ENCODE data around the gene NRCAM.

DNA sequence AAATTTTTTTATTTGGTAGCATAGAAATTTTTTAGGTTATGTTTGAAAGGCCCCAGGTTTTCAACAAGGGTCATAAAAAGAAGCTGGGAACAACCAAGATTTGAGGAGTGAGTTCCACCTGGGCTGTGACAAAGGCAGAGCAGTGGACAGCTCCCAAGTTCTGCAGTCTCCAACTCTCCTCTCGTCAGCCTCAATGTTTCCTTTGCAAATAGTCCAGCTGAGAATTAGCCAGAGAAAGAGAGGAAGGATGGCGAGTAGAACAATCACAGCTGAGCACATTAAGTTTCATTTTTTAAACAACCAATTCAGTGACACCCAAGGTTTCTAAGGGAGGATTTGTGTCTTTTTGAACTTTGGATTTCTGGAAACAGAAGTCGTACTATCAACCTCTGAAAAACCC lies 143.2 kb downstream of the NRCAM start:
- TF ChIP-seq OSR1 (CRISPR knock-in tag; IDR thresholded peaks at IDR 0.05), result no peak
- TF ChIP-seq ZFP30 (CRISPR knock-in tag; IDR thresholded peaks at IDR 0.05), result no peak
- TF ChIP-seq ISL1 (CRISPR knock-in tag; IDR thresholded peaks at IDR 0.05), result no peak
- no peak for TF ChIP-seq ZNF70 (CRISPR knock-in tag; IDR thresholded peaks at IDR 0.05)
- TF ChIP-seq TCF4 (CRISPR knock-in tag; IDR thresholded peaks at IDR 0.05; ENCODE audit: borderline replicate concordance), result no peak
- no peak for TF ChIP-seq RARB (CRISPR knock-in tag; IDR thresholded peaks at IDR 0.05)
- no peak for TF ChIP-seq ESRRG (CRISPR knock-in tag; IDR thresholded peaks at IDR 0.05)
- no peak for TF ChIP-seq CSDC2 (CRISPR knock-in tag; IDR thresholded peaks at IDR 0.05)
- no peak for TF ChIP-seq PPARA (CRISPR knock-in tag; IDR thresholded peaks at IDR 0.05; ENCODE audit: borderline replicate concordance)
- TF ChIP-seq, protein P1, sequence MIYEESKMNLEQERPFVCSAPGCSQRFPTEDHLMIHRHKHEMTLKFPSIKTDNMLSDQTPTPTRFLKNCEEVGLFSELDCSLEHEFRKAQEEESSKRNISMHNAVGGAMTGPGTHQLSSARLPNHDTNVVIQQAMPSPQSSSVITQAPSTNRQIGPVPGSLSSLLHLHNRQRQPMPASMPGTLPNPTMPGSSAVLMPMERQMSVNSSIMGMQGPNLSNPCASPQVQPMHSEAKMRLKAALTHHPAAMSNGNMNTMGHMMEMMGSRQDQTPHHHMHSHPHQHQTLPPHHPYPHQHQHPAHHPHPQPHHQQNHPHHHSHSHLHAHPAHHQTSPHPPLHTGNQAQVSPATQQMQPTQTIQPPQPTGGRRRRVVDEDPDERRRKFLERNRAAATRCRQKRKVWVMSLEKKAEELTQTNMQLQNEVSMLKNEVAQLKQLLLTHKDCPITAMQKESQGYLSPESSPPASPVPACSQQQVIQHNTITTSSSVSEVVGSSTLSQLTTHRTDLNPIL (CRISPR knock-in tag; IDR thresholded peaks at IDR 0.05; ENCODE audit: low read depth), result no peak
- TF ChIP-seq, protein P2, sequence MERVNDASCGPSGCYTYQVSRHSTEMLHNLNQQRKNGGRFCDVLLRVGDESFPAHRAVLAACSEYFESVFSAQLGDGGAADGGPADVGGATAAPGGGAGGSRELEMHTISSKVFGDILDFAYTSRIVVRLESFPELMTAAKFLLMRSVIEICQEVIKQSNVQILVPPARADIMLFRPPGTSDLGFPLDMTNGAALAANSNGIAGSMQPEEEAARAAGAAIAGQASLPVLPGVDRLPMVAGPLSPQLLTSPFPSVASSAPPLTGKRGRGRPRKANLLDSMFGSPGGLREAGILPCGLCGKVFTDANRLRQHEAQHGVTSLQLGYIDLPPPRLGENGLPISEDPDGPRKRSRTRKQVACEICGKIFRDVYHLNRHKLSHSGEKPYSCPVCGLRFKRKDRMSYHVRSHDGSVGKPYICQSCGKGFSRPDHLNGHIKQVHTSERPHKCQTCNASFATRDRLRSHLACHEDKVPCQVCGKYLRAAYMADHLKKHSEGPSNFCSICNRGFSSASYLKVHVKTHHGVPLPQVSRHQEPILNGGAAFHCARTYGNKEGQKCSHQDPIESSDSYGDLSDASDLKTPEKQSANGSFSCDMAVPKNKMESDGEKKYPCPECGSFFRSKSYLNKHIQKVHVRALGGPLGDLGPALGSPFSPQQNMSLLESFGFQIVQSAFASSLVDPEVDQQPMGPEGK (CRISPR knock-in tag; IDR thresholded peaks at IDR 0.05; ENCODE audit: borderline replicate concordance), result no peak
- no peak for TF ChIP-seq SNAI2 (CRISPR knock-in tag; IDR thresholded peaks at IDR 0.05)
- TF ChIP-seq ZFP3 (CRISPR knock-in tag; IDR thresholded peaks at IDR 0.05), result no peak
